Karpas-422 (cell line): ENCODE measurements around the gene RABGAP1L. TPM values are rescaled to one million over a fixed set of nuclear protein-coding genes. Genes with fewer than 3 reads are reported as not detected.

Experiments used
- DNase-seq: peaks from one replicate; pipeline ENCODE4 v3.0.0-alpha.2; 2015
- H2AFZ ChIP-seq: fragments of 200-600 bp; sonication (generic); 2 replicates; pipeline ENCODE4 v1.6.1; 2014; ENCODE audit warnings: antibody characterized with exemption, low read length, mixed read lengths
- H3K27ac ChIP-seq: fragments of 200-600 bp; sonication (generic); 2 replicates; pipeline ENCODE4 v1.5.1; 2014; ENCODE audit warnings: mild to moderate bottlenecking, low read length, moderate library complexity
- H3K27me3 ChIP-seq: fragments of 200-600 bp; sonication (generic); 2 replicates; pipeline ENCODE4 v1.6.1; 2014; ENCODE audit warnings: low read length, mixed read lengths
- H3K36me3 ChIP-seq: fragments of 200-600 bp; sonication (generic); 2 replicates; pipeline ENCODE4 v1.6.1; 2014; ENCODE audit warnings: low read length, mixed read lengths; ENCODE audit not compliant: insufficient read depth
- H3K4me1 ChIP-seq: fragments of 200-600 bp; sonication (generic); 2 replicates; pipeline ENCODE4 v1.6.1; 2014; ENCODE audit warnings: mild to moderate bottlenecking, low read length, mixed read lengths
- H3K4me2 ChIP-seq: fragments of 200-600 bp; sonication (generic); 2 replicates; pipeline ENCODE4 v1.6.1; 2014; ENCODE audit warnings: low read length, low read depth, mild to moderate bottlenecking; ENCODE audit not compliant: poor library complexity, severe bottlenecking
- H3K4me3 ChIP-seq: fragments of 200-600 bp; sonication (generic); 2 replicates; pipeline ENCODE4 v1.5.1; 2014; ENCODE audit warnings: mild to moderate bottlenecking, antibody characterized with exemption, low read length, mixed read lengths
- H3K79me2 ChIP-seq: fragments of 200-600 bp; sonication (generic); 2 replicates; pipeline ENCODE4 v1.6.1; 2014; ENCODE audit warnings: mild to moderate bottlenecking, low read length, mixed read lengths
- H3K9ac ChIP-seq: fragments of 200-600 bp; sonication (generic); 2 replicates; pipeline ENCODE4 v1.6.0; 2014; ENCODE audit warnings: low read length
- H3K9me2 ChIP-seq: fragments of 200-600 bp; sonication (generic), shearing (Covaris generic); replicated peaks from 2 replicates; pipeline ENCODE4 v1.6.0; 2014; ENCODE audit warnings: mild to moderate bottlenecking, low read length, moderate library complexity; ENCODE audit not compliant: insufficient read depth
- H3K9me3 ChIP-seq: fragments of 300-700, 200-600 bp; sonication (generic); 2 replicates; pipeline ENCODE4 v1.6.1; 2014; ENCODE audit warnings: low read length, mixed read lengths
- H4K20me1 ChIP-seq: fragments of 200-600 bp; sonication (generic); 2 replicates; pipeline ENCODE4 v1.6.1; 2014; ENCODE audit warnings: mild to moderate bottlenecking, antibody characterized with exemption, low read length, low read depth; ENCODE audit not compliant: insufficient read depth
- total RNA-seq: library from RNA; depleted of rRNA; stranded (reverse); fragments of >200 nt; shearing (Covaris generic); gene quantifications from 2 replicates; pipeline ENCODE4 v1.2.3, GENCODE V29; 2014; ENCODE audit warnings: low replicate concordance

The RABGAP1L gene
- total RNA-seq, 1 experiment from 2014 or later: 28.9 TPM

GRCh38 chr1:174289644-174290310 lies 130.5 kb downstream of the RABGAP1L start:
- no peaks in the 10 kb centered on the region for H3K79me2 ChIP-seq
- no peak overlapping the region for H3K27ac ChIP-seq
- H3K9me3 ChIP-seq: peaks cover 3% of the 10 kb centered on the region; the same call in 1 of the 2 replicates
- H4K20me1 ChIP-seq: no peaks in the 10 kb centered on the region
- H3K36me3 ChIP-seq: no peaks in the 10 kb centered on the region
- no peaks in the 10 kb centered on the region for H3K4me1 ChIP-seq
- H2AFZ ChIP-seq: no peak overlapping the region
- H3K4me3 ChIP-seq: no peak overlapping the region
- H3K4me2 ChIP-seq: no peak overlapping the region
- no peak overlapping the region for H3K9ac ChIP-seq
- DNase-seq: no peak
- H3K9me2 ChIP-seq: no peaks in the 10 kb centered on the region
- H3K27me3 ChIP-seq: no peaks in the 10 kb centered on the region

DNA sequence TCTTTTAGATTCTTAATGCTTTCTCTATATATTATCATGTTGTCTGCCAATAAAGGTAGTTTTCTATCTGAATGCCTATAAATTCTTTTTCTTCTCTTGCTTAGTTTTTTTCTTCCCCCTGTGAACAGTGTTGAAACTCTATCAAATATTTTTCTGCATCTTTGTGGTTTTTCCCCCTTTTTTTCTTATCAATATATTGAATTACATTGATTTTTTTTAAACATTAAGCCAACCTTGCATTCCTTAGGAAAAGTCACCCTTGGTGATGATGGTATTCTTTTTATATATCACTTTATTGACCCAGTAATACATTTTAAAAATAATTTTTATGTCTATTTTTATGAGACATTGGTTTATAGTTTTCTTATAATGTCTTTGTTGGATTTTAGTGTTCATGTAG lies 131.7 kb downstream of the RABGAP1L start:
- DNase-seq: no peak
- no peak overlapping the region for H3K9ac ChIP-seq
- no peaks in the 10 kb centered on the region for H4K20me1 ChIP-seq
- H3K9me3 ChIP-seq: peaks cover 3% of the 10 kb centered on the region; the same call in 1 of the 2 replicates
- H3K27ac ChIP-seq: no peak overlapping the region
- no peaks in the 10 kb centered on the region for H3K79me2 ChIP-seq
- H3K36me3 ChIP-seq: no peaks in the 10 kb centered on the region
- H3K27me3 ChIP-seq: no peaks in the 10 kb centered on the region
- H3K9me2 ChIP-seq: no peaks in the 10 kb centered on the region
- no peak overlapping the region for H2AFZ ChIP-seq
- H3K4me2 ChIP-seq: no peak overlapping the region
- H3K4me3 ChIP-seq: no peak overlapping the region
- no peaks in the 10 kb centered on the region for H3K4me1 ChIP-seq

- no peak for DNase-seq
- Histone ChIP-seq H3K36me3 (no peaks in the 10 kb centered on the region), H3K4me1 (peaks cover 4% of the 10 kb centered on the region; the same call in 1 of the 2 replicates), H3K27ac (no peak overlapping the region), H3K79me2 (no peaks in the 10 kb centered on the region), H3K4me2 (no peak overlapping the region), H3K9ac (no peak overlapping the region), H3K4me3 (no peak overlapping the region), H3K9me3 (no peaks in the 10 kb centered on the region; the same call in 1 of the 2 replicates), H3K27me3 (no peaks in the 10 kb centered on the region), H3K9me2 (no peaks in the 10 kb centered on the region), H4K20me1 (no peaks in the 10 kb centered on the region), H2AFZ (no peak overlapping the region)
These were observed 137.0 kb downstream of the RABGAP1L start for GRCh38 chr1:174296309-174296708.

DNA sequence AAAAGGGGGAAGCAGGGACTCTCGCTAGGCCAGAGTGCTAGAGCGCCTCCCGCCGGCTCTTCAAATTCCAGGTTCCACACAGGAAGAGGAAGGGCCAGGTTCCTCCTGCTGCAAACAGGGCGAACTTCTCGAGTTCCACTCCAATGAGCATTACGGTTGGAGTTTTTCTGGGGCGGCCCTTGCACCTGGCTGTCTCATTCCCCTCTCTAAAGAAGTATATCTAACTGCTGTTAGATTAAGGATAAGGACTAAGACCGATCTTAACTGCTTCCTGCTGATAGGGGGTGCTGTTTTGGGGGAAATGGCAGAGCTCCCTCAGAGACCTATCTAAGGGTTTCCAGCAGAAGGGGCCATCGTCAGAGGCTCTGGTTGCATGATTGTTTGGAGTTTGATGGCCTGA lies 138.0 kb downstream of the RABGAP1L start:
- DNase-seq: peak; percentile 53
- no peaks in the 10 kb centered on the region for H3K9me2 ChIP-seq
- peaks cover 2% of the 10 kb centered on the region; the same call in 1 of the 2 replicates for H3K9me3 ChIP-seq
- no peaks in the 10 kb centered on the region for H4K20me1 ChIP-seq
- H3K9ac ChIP-seq: no peak overlapping the region
- H3K27ac ChIP-seq: no peak overlapping the region
- H3K4me2 ChIP-seq: no peak overlapping the region
- H3K4me3 ChIP-seq: no peak overlapping the region
- peaks cover 4% of the 10 kb centered on the region; the same call in 1 of the 2 replicates for H3K4me1 ChIP-seq
- H2AFZ ChIP-seq: no peak overlapping the region
- H3K79me2 ChIP-seq: no peaks in the 10 kb centered on the region
- H3K36me3 ChIP-seq: no peaks in the 10 kb centered on the region
- no peaks in the 10 kb centered on the region for H3K27me3 ChIP-seq

DNA sequence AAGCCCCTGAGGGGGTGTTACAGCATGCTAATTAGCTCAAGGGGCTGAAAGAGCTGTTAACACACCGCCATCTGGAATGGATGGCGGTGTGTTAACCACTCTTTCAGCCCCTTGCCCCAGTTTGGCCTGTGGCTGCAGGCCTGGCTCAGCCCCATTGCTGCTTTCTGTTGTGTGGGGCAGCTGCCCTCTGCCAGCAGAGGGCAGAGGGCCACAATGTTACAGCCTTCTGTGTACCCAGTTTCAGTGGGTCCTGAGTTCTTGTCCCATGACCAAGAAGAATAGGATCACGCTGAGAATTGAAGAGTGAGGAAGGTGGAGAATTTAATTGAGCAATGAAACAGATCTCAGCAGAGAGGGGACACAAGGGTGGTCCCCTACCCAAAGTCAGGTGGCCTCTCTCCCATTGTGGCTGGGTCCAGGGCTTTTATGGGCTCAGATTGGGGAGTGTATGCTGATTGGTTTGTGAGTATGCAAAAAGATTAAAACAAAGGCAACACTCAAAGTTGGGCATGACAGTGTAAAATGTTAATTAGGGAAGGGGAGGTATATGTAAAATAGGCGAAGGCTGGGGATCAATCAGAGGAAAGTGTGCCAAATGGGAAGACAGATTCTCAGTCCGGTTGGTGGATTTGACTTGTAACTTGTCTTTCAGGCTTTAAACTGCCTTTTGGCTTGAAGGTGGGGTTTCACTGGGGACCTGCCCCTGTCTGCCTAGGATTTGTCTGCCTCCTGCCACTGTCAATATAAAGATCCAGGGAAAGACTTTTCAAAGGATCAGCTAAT lies 142.2 kb downstream of the RABGAP1L start:
- peaks cover 4% of the 10 kb centered on the region; the same call in 1 of the 2 replicates for H3K4me1 ChIP-seq
- H3K79me2 ChIP-seq: no peaks in the 10 kb centered on the region
- H3K9me3 ChIP-seq: peaks cover 2% of the 10 kb centered on the region; the same call in 1 of the 2 replicates
- no peaks in the 10 kb centered on the region for H3K9me2 ChIP-seq
- H3K27me3 ChIP-seq: no peaks in the 10 kb centered on the region
- no peak overlapping the region for H3K4me3 ChIP-seq
- DNase-seq: peak; percentile 48
- no peak overlapping the region for H3K4me2 ChIP-seq
- H4K20me1 ChIP-seq: no peaks in the 10 kb centered on the region
- no peak overlapping the region for H2AFZ ChIP-seq
- no peaks in the 10 kb centered on the region for H3K36me3 ChIP-seq
- no peak overlapping the region for H3K9ac ChIP-seq
- no peak overlapping the region for H3K27ac ChIP-seq

- Histone ChIP-seq H4K20me1 (no peaks in the 10 kb centered on the region), H3K79me2 (no peaks in the 10 kb centered on the region), H3K36me3 (no peaks in the 10 kb centered on the region), H3K27ac (no peak overlapping the region), H3K4me1 (peaks cover 4% of the 10 kb centered on the region; the same call in 1 of the 2 replicates), H3K9me2 (no peaks in the 10 kb centered on the region), H3K9me3 (no peaks in the 10 kb centered on the region), H3K4me2 (no peak overlapping the region), H2AFZ (no peak overlapping the region), H3K27me3 (no peaks in the 10 kb centered on the region), H3K9ac (no peak overlapping the region), H3K4me3 (no peak overlapping the region)
- DNase-seq: no peak
These were observed 149.3 kb downstream of the RABGAP1L start for GRCh38 chr1:174308604-174309003.

GRCh38 chr1:174309490-174309889 lies 150.2 kb downstream of the RABGAP1L start:
- Histone ChIP-seq H3K27me3 (no peaks in the 10 kb centered on the region), H3K36me3 (no peaks in the 10 kb centered on the region), H3K9ac (no peak overlapping the region), H3K9me3 (no peaks in the 10 kb centered on the region), H3K79me2 (no peaks in the 10 kb centered on the region), H2AFZ (no peak overlapping the region), H4K20me1 (no peaks in the 10 kb centered on the region), H3K27ac (no peak overlapping the region), H3K4me2 (no peak overlapping the region), H3K4me1 (peaks cover 6% of the 10 kb centered on the region), H3K9me2 (no peaks in the 10 kb centered on the region), H3K4me3 (no peak overlapping the region)
- DNase-seq: no peak

DNA sequence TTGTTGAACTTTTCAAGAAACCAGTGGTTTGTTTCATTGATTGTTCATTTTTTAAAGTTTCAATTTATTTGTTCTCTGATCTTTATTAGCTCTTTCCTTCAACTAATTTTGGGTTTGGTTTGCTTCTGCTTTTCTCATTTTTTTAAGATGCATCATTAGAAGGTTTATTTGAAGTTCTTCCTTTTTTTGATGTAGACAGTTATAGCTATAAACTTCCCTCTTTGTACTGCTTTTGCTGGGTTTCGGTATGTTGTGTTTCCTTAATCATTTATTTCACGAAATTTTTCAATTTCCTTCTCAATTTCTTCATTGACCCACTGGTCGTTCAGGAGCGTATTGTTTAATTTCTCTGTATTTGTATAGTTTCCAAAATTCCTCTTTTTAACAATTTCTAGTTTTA lies 155.1 kb downstream of the RABGAP1L start:
- Histone ChIP-seq H3K4me3 (no peak overlapping the region), H2AFZ (no peak overlapping the region), H3K4me1 (peaks cover 2% of the 10 kb centered on the region; the same call in 1 of the 2 replicates), H3K36me3 (no peaks in the 10 kb centered on the region), H3K27ac (no peak overlapping the region), H3K4me2 (no peak overlapping the region), H3K9me2 (no peaks in the 10 kb centered on the region), H3K27me3 (no peaks in the 10 kb centered on the region), H3K79me2 (no peaks in the 10 kb centered on the region), H3K9ac (no peak overlapping the region), H4K20me1 (no peaks in the 10 kb centered on the region), H3K9me3 (peaks cover 2% of the 10 kb centered on the region)
- DNase-seq: no peak
